Sigmoid colon (tissue), 7 donors: ENCODE data around the gene MOB3B. TPM values are rescaled to one million over a fixed set of nuclear protein-coding genes. Genes with fewer than 3 reads are reported as not detected.
A peak's percentile ranks its signal among the peaks of the same experiment; 100 is the strongest.

Experiments used
- DNase-seq: peaks from one replicate; pipeline ENCODE4 v3.0.0-alpha.2; 2019
- H3K27ac ChIP-seq, 4 donors: fragments of 200-600 bp; sonication (generic); one replicate each; pipeline ENCODE4 v1.5.1; 2016 to 2019; ENCODE audit warnings: mild to moderate bottlenecking in 1 of 4
- H3K27me3 ChIP-seq, 3 donors: fragments of 200-600 bp; sonication (generic); one replicate each; pipeline ENCODE4 v1.5.1; 2019; ENCODE audit warnings: mild to moderate bottlenecking in 1 of 3
- H3K36me3 ChIP-seq, 4 donors: fragments of 200-600 bp; sonication (generic); one replicate each; pipeline ENCODE4 v1.5.1; 2016 to 2019
- H3K4me1 ChIP-seq, 4 donors: fragments of 200-600 bp; sonication (generic); one replicate each; pipeline ENCODE4 v1.5.1; 2017 to 2019
- H3K4me3 ChIP-seq, 4 donors: fragments of 200-600 bp; sonication (generic); one replicate each; pipeline ENCODE4 v1.5.1; 2017 to 2019; ENCODE audit warnings: mild to moderate bottlenecking in 2 of 4, moderate library complexity in 1 of 4
- H3K9me3 ChIP-seq, 4 donors: fragments of 200-600 bp in 3 of 4; sonication (generic) in 3 of 4; one replicate each; pipeline versions ENCODE4 v1.5.1 to v1.6.1; 2013 to 2019
- CTCF ChIP-seq, 4 experiments: fragments of 450-650 bp in 3 of 4; fragments of 200-600 bp in 1 of 4; IDR thresholded peaks; one replicate each; pipeline ENCODE4 v1.5.1; 2016 to 2019; ENCODE audit warnings: antibody characterized with exemption in 4 of 4, mild to moderate bottlenecking in 3 of 4, moderate library complexity in 2 of 4
- EP300 ChIP-seq, 4 donors: sonication (generic); formaldehyde crosslinking; IDR thresholded peaks; one replicate each; pipeline ENCODE4 v1.6.1; 2017; ENCODE audit warnings: antibody characterized with exemption in 4 of 4
- POLR2A ChIP-seq, 2 donors: fragments of 450-650 bp; IDR thresholded peaks; one replicate each; pipeline ENCODE4 v1.6.1; 2016; ENCODE audit warnings: antibody characterized with exemption in 2 of 2, mild to moderate bottlenecking in 2 of 2, moderate library complexity in 2 of 2
- POLR2AphosphoS5 ChIP-seq, 4 donors: sonication (generic); formaldehyde crosslinking; IDR thresholded peaks; one replicate each; pipeline ENCODE4 v1.6.1; 2017; ENCODE audit warnings: antibody characterized with exemption in 4 of 4
- WGBS, 2 donors: extraction: QIAGEN DNeasy Blood & Tissue Kit; methylation state at CpG; one replicate each; pipeline ENCODE4 v1.1.7; 2013; 5-methylcytosine and 5-hydroxymethylcytosine counted together
- intact Hi-C: fragments of 100-400 bp; cut with DNase I; formaldehyde crosslinking; loops from one replicate; pipeline ENCODE4 v1.15.1; 2023
- polyA plus RNA-seq, 3 donors: library from polyadenylated mRNA; stranded (reverse); fragments of 200-250 nt; gene quantifications; one replicate each; pipeline ENCODE4 v1.2.3, GENCODE V29; 2013
- total RNA-seq, 4 donors: library from RNA; depleted of rRNA; stranded (reverse); fragments of >200 nt; gene quantifications; one replicate each; pipeline ENCODE4 v1.1.0, GENCODE V29; 2016
- donor health status: healthy with polysubstance abuse.
- donor health status: Bipolar disorder and iron deficiency.
- donor health status: healthy.

Gene MOB3B
- total and polyA plus RNA-seq, 7 donors: 6.9 to 23.4 (median 16.1) TPM

GRCh38 chr9:27341545-27342294 lies 187.9 kb downstream of the MOB3B start:
- no peak for TF ChIP-seq CTCF (IDR thresholded peaks at IDR 0.05)
- no peak for TF ChIP-seq POLR2A (IDR thresholded peaks at IDR 0.05)
- no peak for TF ChIP-seq POLR2AphosphoS5 (IDR thresholded peaks at IDR 0.05)
- TF ChIP-seq EP300 (IDR thresholded peaks at IDR 0.05): no peak
- H3K9me3 ChIP-seq: no peaks in the 10 kb centered on the region
- peaks cover 0 to 49% (median 44%) of the 10 kb centered on the region in 4 donors for H3K4me1 ChIP-seq
- H3K36me3 ChIP-seq: no peaks in the 10 kb centered on the region
- WGBS, 2 donors: 71 to 78% methylated on average over 9 of the region's 9 CpGs
- intact Hi-C loops: no loop called here
- H3K27me3 ChIP-seq: no peaks in the 10 kb centered on the region
- peak overlapping the region; percentile 39 to 62 (median 43) for H3K27ac ChIP-seq
- no peak for DNase-seq
- no peak overlapping the region for H3K4me3 ChIP-seq

GRCh38 chr9:27340961-27341511 lies 188.6 kb downstream of the MOB3B start:
- TF ChIP-seq POLR2A (IDR thresholded peaks at IDR 0.05) (no peak), EP300 (IDR thresholded peaks at IDR 0.05) (no peak), POLR2AphosphoS5 (IDR thresholded peaks at IDR 0.05) (no peak), CTCF (IDR thresholded peaks at IDR 0.05) (no peak)
- Histone ChIP-seq H3K36me3 (no peaks in the 10 kb centered on the region), H3K27ac (peak overlapping the region in 3 of 4 donors; percentile 40 to 62 (median 46)), H3K4me3 (no peak overlapping the region), H3K4me1 (peaks cover 0 to 49% (median 44%) of the 10 kb centered on the region in 4 donors), H3K27me3 (no peaks in the 10 kb centered on the region), H3K9me3 (no peaks in the 10 kb centered on the region)
- DNase-seq: no peak
- intact Hi-C loops: no loop called here
- WGBS, 2 donors: 80 to 88% methylated on average over 7 of the region's 7 CpGs

- no peaks in the 10 kb centered on the region for H3K27me3 ChIP-seq
- H3K9me3 ChIP-seq: no peaks in the 10 kb centered on the region
- TF ChIP-seq POLR2A (IDR thresholded peaks at IDR 0.05) (no peak), EP300 (IDR thresholded peaks at IDR 0.05) (no peak), POLR2AphosphoS5 (IDR thresholded peaks at IDR 0.05) (no peak), CTCF (IDR thresholded peaks at IDR 0.05) (no peak)
- intact Hi-C loops: no loop called here
- no peaks in the 10 kb centered on the region for H3K36me3 ChIP-seq
- no peak overlapping the region for H3K4me3 ChIP-seq
- DNase-seq: no peak
- 71 to 81% methylated on average over 5 of the region's 5 CpGs for WGBS, 2 donors
- H3K4me1 ChIP-seq: peaks cover 0 to 49% (median 44%) of the 10 kb centered on the region in 4 donors
- H3K27ac ChIP-seq: peak overlapping the region; percentile 52 to 66 (median 57)
Measured at GRCh38 chr9:27340285-27340674, 189.3 kb downstream of the MOB3B start.

GRCh38 chr9:27339661-27340284 lies 189.8 kb downstream of the MOB3B start:
- intact Hi-C loops: no loop called here
- Histone ChIP-seq H3K36me3 (no peaks in the 10 kb centered on the region), H3K27ac (peak overlapping the region; percentile 52 to 66 (median 57)), H3K27me3 (no peaks in the 10 kb centered on the region), H3K4me1 (peaks cover 0 to 49% (median 44%) of the 10 kb centered on the region in 4 donors), H3K4me3 (no peak overlapping the region), H3K9me3 (no peaks in the 10 kb centered on the region)
- WGBS, 2 donors: 69 to 76% methylated on average over 11 of the region's 11 CpGs
- DNase-seq: no peak
- TF ChIP-seq EP300 (IDR thresholded peaks at IDR 0.05) (no peak), POLR2A (IDR thresholded peaks at IDR 0.05) (no peak), POLR2AphosphoS5 (IDR thresholded peaks at IDR 0.05) (no peak), CTCF (IDR thresholded peaks at IDR 0.05) (no peak)
